ENCODE results near the gene PRIM2.
"Not testable (repeated sequence)": the region's sequence is repeated elsewhere in the genome, so short reads cannot be mapped to it uniquely, and the experiment has no call there.

The PRIM2 gene

GRCh38 chr6:57310095-57310816, 7.2 kb upstream of the PRIM2 start:
- not testable (repeated sequence) for DNase-seq

GRCh38 chr6:57310817-57311157, 6.6 kb upstream of the PRIM2 start:
- no peak for DNase-seq

GRCh38 chr6:57311300-57312003, 6.0 kb upstream of the PRIM2 start:
- not testable (repeated sequence) for DNase-seq

- no peak for DNase-seq
Measured at GRCh38 chr6:57312004-57312345, 5.5 kb upstream of the PRIM2 start.

- DNase-seq: no peak
Measured at GRCh38 chr6:57313009-57313408, 4.4 kb upstream of the PRIM2 start.

- DNase-seq: no peak
Measured at GRCh38 chr6:57313711-57314471, 3.5 kb upstream of the PRIM2 start.

- no peak for DNase-seq
Measured at GRCh38 chr6:57315111-57315510, 2.3 kb upstream of the PRIM2 start.

GRCh38 chr6:57315851-57316250, 1.6 kb upstream of the PRIM2 start:
- DNase-seq: no peak

- DNase-seq: no peak
Measured at GRCh38 chr6:57316581-57317059, 810 bp upstream of the PRIM2 start.

GRCh38 chr6:57324538-57324937, 7.1 kb downstream of the PRIM2 start:
- no peak for DNase-seq

GRCh38 chr6:57327311-57327710, 9.9 kb downstream of the PRIM2 start:
- DNase-seq: no peak

GRCh38 chr6:57328074-57328473, 10.6 kb downstream of the PRIM2 start:
- DNase-seq: no peak

- no peak for DNase-seq
Measured at GRCh38 chr6:57329933-57330332, 12.5 kb downstream of the PRIM2 start.

- no peak for DNase-seq
Measured at GRCh38 chr6:57342148-57342669, 24.8 kb downstream of the PRIM2 start.

GRCh38 chr6:57343342-57343741, 25.9 kb downstream of the PRIM2 start:
- DNase-seq: not testable (repeated sequence)

- not testable (repeated sequence) for DNase-seq
Measured at GRCh38 chr6:57346715-57347114, 29.3 kb downstream of the PRIM2 start.

- DNase-seq: not testable (repeated sequence)
Measured at GRCh38 chr6:57347597-57347996, 30.2 kb downstream of the PRIM2 start.

- DNase-seq: not testable (repeated sequence)
Measured at GRCh38 chr6:57350443-57350842, 33.0 kb downstream of the PRIM2 start.

GRCh38 chr6:57352596-57352995, 35.2 kb downstream of the PRIM2 start:
- not testable (repeated sequence) for DNase-seq

- not testable (repeated sequence) for DNase-seq
Measured at GRCh38 chr6:57358319-57358718, 40.9 kb downstream of the PRIM2 start.

- DNase-seq: not testable (repeated sequence)
Measured at GRCh38 chr6:57359766-57360165, 42.3 kb downstream of the PRIM2 start.

GRCh38 chr6:57362340-57362739, 44.9 kb downstream of the PRIM2 start:
- not testable (repeated sequence) for DNase-seq

- DNase-seq: not testable (repeated sequence)
Measured at GRCh38 chr6:57365076-57365583, 47.7 kb downstream of the PRIM2 start.

All from activated gamma-delta T cell (primary cell).